Vagina (tissue), 2 donors: ENCODE measurements around the gene ZMIZ1. TPM values are rescaled to one million over a fixed set of nuclear protein-coding genes. Genes with fewer than 3 reads are reported as not detected.
A peak's percentile ranks its signal among the peaks of the same experiment; 100 is the strongest.

Experiments
- DNase-seq, 2 donors: peaks; one replicate each; pipeline ENCODE4 v3.0.0-alpha.2; 2017; ENCODE audit errors: extremely low spot score in 2 of 2
- H3K27ac ChIP-seq: fragments of 200-600 bp; sonication (generic); one replicate; pipeline ENCODE4 v1.5.1; 2019
- H3K27me3 ChIP-seq: fragments of 200-600 bp; sonication (generic); one replicate; pipeline ENCODE4 v1.5.1; 2019
- H3K36me3 ChIP-seq, 2 donors: fragments of 200-600 bp; sonication (generic); one replicate each; pipeline ENCODE4 v1.5.1; 2017 to 2019
- H3K4me1 ChIP-seq: fragments of 200-600 bp; sonication (generic); one replicate; pipeline ENCODE4 v1.5.1; 2019
- H3K4me3 ChIP-seq, 2 donors: fragments of 200-600 bp; sonication (generic); 1 replicate in 1 of 2; 2 replicates in 1 of 2; pipeline ENCODE4 v1.5.1; 2016 to 2019
- H3K9me3 ChIP-seq: fragments of 200-600 bp; sonication (generic); one replicate; pipeline ENCODE4 v1.5.1; 2019
- CTCF ChIP-seq, 3 experiments: fragments of 450-650 bp in 2 of 3; fragments of 200-600 bp in 1 of 3; sonication (generic) in 1 of 3; IDR thresholded peaks; one replicate each; pipeline ENCODE4 v1.5.1; 2017 to 2019; ENCODE audit warnings: antibody characterized with exemption in 3 of 3, mild to moderate bottlenecking in 2 of 3, moderate library complexity in 2 of 3
- POLR2A ChIP-seq, 2 donors: fragments of 450-650 bp; IDR thresholded peaks; one replicate each; pipeline ENCODE4 v1.6.1; 2017; ENCODE audit warnings: antibody characterized with exemption in 2 of 2, mild to moderate bottlenecking in 2 of 2, moderate library complexity in 2 of 2
- POLR2AphosphoS5 ChIP-seq, 2 donors: sonication (generic); formaldehyde crosslinking; IDR thresholded peaks; one replicate each; pipeline ENCODE4 v1.9.0; 2017; ENCODE audit warnings: antibody characterized with exemption in 2 of 2, mild to moderate bottlenecking in 2 of 2, low read depth in 1 of 2; ENCODE audit not compliant: insufficient read depth in 1 of 2
- intact Hi-C: fragments of 100-400 bp; cut with DNase I; formaldehyde crosslinking; loops from one replicate; pipeline ENCODE4 v1.15.1; 2023
- total RNA-seq: library from RNA; depleted of rRNA; stranded (reverse); fragments of >200 nt; gene quantifications from one replicate; pipeline ENCODE4 v1.2.3, GENCODE V29; 2016

ZMIZ1 gene
- total RNA-seq, 1 donor from 2014 or later = 61.4 TPM

- peak overlapping the region; percentile 22 for H3K27ac ChIP-seq
- intact Hi-C loops = no loop called here
- TF ChIP-seq CTCF (IDR thresholded peaks at IDR 0.05) (no peak), POLR2AphosphoS5 (IDR thresholded peaks at IDR 0.05; ENCODE audit: insufficient read depth in 1 of 2, low read depth in 1 of 2) (no peak), POLR2A (IDR thresholded peaks at IDR 0.05) (no peak)
- H3K4me3 ChIP-seq = no peak overlapping the region
- no peaks in the 10 kb centered on the region for H3K9me3 ChIP-seq
- no peak for DNase-seq
- peaks cover 65% of the 10 kb centered on the region for H3K4me1 ChIP-seq
- H3K36me3 ChIP-seq = peaks cover 0 to 28% of the 10 kb centered on the region in 2 donors
- H3K27me3 ChIP-seq = no peaks in the 10 kb centered on the region
Observed at GRCh38 chr10:79220307-79220706, 151.5 kb downstream of the ZMIZ1 start.

- Histone ChIP-seq H3K4me1 (peaks cover 68% of the 10 kb centered on the region), H3K4me3 (no peak overlapping the region), H3K36me3 (peaks cover 0 to 25% of the 10 kb centered on the region in 2 donors), H3K27me3 (no peaks in the 10 kb centered on the region), H3K27ac (peak overlapping the region; percentile 78), H3K9me3 (no peaks in the 10 kb centered on the region)
- DNase-seq = no peak
- intact Hi-C loops = no loop called here
- peak; percentile 60 to 77 for TF ChIP-seq POLR2AphosphoS5 (IDR thresholded peaks at IDR 0.05; ENCODE audit: insufficient read depth in 1 of 2, low read depth in 1 of 2)
- no peak for TF ChIP-seq CTCF (IDR thresholded peaks at IDR 0.05)
Observed at GRCh38 chr10:79221110-79222051, 152.6 kb downstream of the ZMIZ1 start.

- Histone ChIP-seq H3K27me3 (no peaks in the 10 kb centered on the region), H3K27ac (peak overlapping the region; percentile 78), H3K9me3 (no peaks in the 10 kb centered on the region), H3K36me3 (peaks cover 0 to 17% of the 10 kb centered on the region in 2 donors), H3K4me1 (peaks cover 70% of the 10 kb centered on the region), H3K4me3 (no peak overlapping the region)
- intact Hi-C loops = no loop called here
- TF ChIP-seq POLR2A (IDR thresholded peaks at IDR 0.05) = no peak
- DNase-seq = no peak
Observed at GRCh38 chr10:79222186-79222585, 153.4 kb downstream of the ZMIZ1 start.

- peaks cover 0 to 7% of the 10 kb centered on the region in 2 donors for H3K36me3 ChIP-seq
- H3K27ac ChIP-seq = peak overlapping the region; percentile 78
- no peak for DNase-seq
- intact Hi-C loops = no loop called here
- no peak overlapping the region for H3K4me3 ChIP-seq
- TF ChIP-seq POLR2A (IDR thresholded peaks at IDR 0.05) = no peak
- TF ChIP-seq POLR2AphosphoS5 (IDR thresholded peaks at IDR 0.05; ENCODE audit: insufficient read depth in 1 of 2, low read depth in 1 of 2) = peak in 1 of 2 donors; percentile 71
- no peak for TF ChIP-seq CTCF (IDR thresholded peaks at IDR 0.05)
- H3K9me3 ChIP-seq = no peaks in the 10 kb centered on the region
- no peaks in the 10 kb centered on the region for H3K27me3 ChIP-seq
- peaks cover 71% of the 10 kb centered on the region for H3K4me1 ChIP-seq
Observed at GRCh38 chr10:79223091-79224048, 154.6 kb downstream of the ZMIZ1 start.

- no peaks in the 10 kb centered on the region for H3K9me3 ChIP-seq
- intact Hi-C loops = no loop called here
- TF ChIP-seq CTCF (IDR thresholded peaks at IDR 0.05) (no peak), POLR2A (IDR thresholded peaks at IDR 0.05) (no peak), POLR2AphosphoS5 (IDR thresholded peaks at IDR 0.05; ENCODE audit: insufficient read depth in 1 of 2, low read depth in 1 of 2) (no peak)
- H3K4me1 ChIP-seq = peaks cover 73% of the 10 kb centered on the region
- no peak overlapping the region for H3K4me3 ChIP-seq
- H3K27me3 ChIP-seq = no peaks in the 10 kb centered on the region
- H3K27ac ChIP-seq = peak overlapping the region; percentile 78
- H3K36me3 ChIP-seq = peaks cover 0 to 12% of the 10 kb centered on the region in 2 donors
- DNase-seq = no peak
Observed at GRCh38 chr10:79224263-79224949, 155.6 kb downstream of the ZMIZ1 start.
